MM.1S (cell line): ENCODE data around the gene CPS1.

Experiments used
- DNase-seq: peaks from one replicate; pipeline ENCODE4 v3.0.0-alpha.2; 2015
- H2AFZ ChIP-seq: fragments of 300-600 bp; sonication (generic); 2 replicates; pipeline ENCODE4 v1.6.0; 2016; ENCODE audit warnings: antibody characterized with exemption, low read length
- H3F3A ChIP-seq: fragments of 300-600 bp; sonication (generic); 2 replicates; pipeline ENCODE4 v1.6.1; 2016; ENCODE audit warnings: mild to moderate bottlenecking, antibody characterized with exemption, low read length, moderate library complexity, mixed read lengths; ENCODE audit not compliant: insufficient read depth
- H3K27ac ChIP-seq: fragments of 300-600 bp; sonication (generic); 2 replicates; pipeline ENCODE4 v1.5.1; 2016; ENCODE audit warnings: mild to moderate bottlenecking, low read length
- H3K27me3 ChIP-seq: fragments of 300-600 bp; sonication (generic); replicated peaks from 2 replicates; pipeline ENCODE4 v1.6.0; 2016; ENCODE audit warnings: low read length; ENCODE audit not compliant: insufficient read depth
- H3K36me3 ChIP-seq: fragments of 300-600 bp; sonication (generic); replicated peaks from 2 replicates; pipeline ENCODE4 v1.6.1; 2016; ENCODE audit warnings: mild to moderate bottlenecking, low read length, mixed read lengths; ENCODE audit not compliant: insufficient read depth
- H3K4me1 ChIP-seq: fragments of 300-600 bp; sonication (generic); 2 replicates; pipeline ENCODE4 v1.6.1; 2016; ENCODE audit warnings: low read length, mixed read lengths
- H3K4me2 ChIP-seq: fragments of 300-600 bp; sonication (generic); 2 replicates; pipeline ENCODE4 v1.6.0; 2016; ENCODE audit warnings: low read depth, low read length
- H3K4me3 ChIP-seq: fragments of 300-600 bp; sonication (generic); 2 replicates; pipeline ENCODE4 v1.5.1; 2016; ENCODE audit warnings: low read length, mixed read lengths
- H3K79me2 ChIP-seq: fragments of 300-600 bp; sonication (generic); 2 replicates; pipeline ENCODE4 v1.6.1; 2016; ENCODE audit warnings: mixed run types, low read length, mixed read lengths
- H3K9ac ChIP-seq: fragments of 300-600 bp; sonication (generic); 2 replicates; pipeline ENCODE4 v1.6.1; 2016; ENCODE audit warnings: low read length, mixed read lengths
- H3K9me2 ChIP-seq: fragments of 300-600 bp; sonication (generic); replicated peaks from 2 replicates; pipeline ENCODE4 v1.6.1; 2016; ENCODE audit warnings: mild to moderate bottlenecking, low read length, mixed read lengths; ENCODE audit not compliant: insufficient read depth
- H3K9me3 ChIP-seq: fragments of 300-600 bp; sonication (generic); replicated peaks from 2 replicates; pipeline ENCODE4 v1.6.1; 2016; ENCODE audit warnings: mild to moderate bottlenecking, low read length, mixed read lengths; ENCODE audit not compliant: insufficient read depth
- H4K20me1 ChIP-seq: fragments of 300-600 bp; sonication (generic); 2 replicates; pipeline ENCODE4 v1.6.1; 2016; ENCODE audit warnings: mild to moderate bottlenecking, low read length, moderate library complexity, mixed read lengths; ENCODE audit not compliant: insufficient read depth
- CTCF ChIP-seq: fragments of 300-600 bp; sonication (generic); IDR thresholded peaks from 2 replicates; pipeline ENCODE4 v1.5.1; 2016; ENCODE audit warnings: antibody characterized with exemption, low read length, mixed read lengths
- EZH2 ChIP-seq: fragments of 300-600 bp; sonication (generic); optimal IDR thresholded peaks from 2 replicates; pipeline ENCODE3; 2017; ENCODE audit warnings: low read depth, mild to moderate bottlenecking, antibody characterized with exemption, low read length, mixed read lengths
- EZH2phosphoT487 ChIP-seq: fragments of 300-600 bp; sonication (generic); IDR thresholded peaks from 2 replicates; pipeline ENCODE4 v1.6.1; 2018; ENCODE audit warnings: antibody characterized with exemption, low read length

The CPS1 gene

GRCh38 chr2:210591663-210592062, 35.3 kb downstream of the CPS1 start:
- H3K27me3 ChIP-seq, result no peaks in the 10 kb centered on the region
- H3K9ac ChIP-seq, result no peak overlapping the region
- no peak overlapping the region for H2AFZ ChIP-seq
- H3K4me2 ChIP-seq, result no peak overlapping the region
- no peaks in the 10 kb centered on the region for H3K36me3 ChIP-seq
- H3K9me2 ChIP-seq, result no peaks in the 10 kb centered on the region
- no peak overlapping the region for H3K27ac ChIP-seq
- H3K9me3 ChIP-seq, result no peaks in the 10 kb centered on the region
- TF ChIP-seq CTCF (no peak), EZH2 (no peak), EZH2phosphoT487 (no peak)
- no peak overlapping the region for H3K4me3 ChIP-seq
- no peak for DNase-seq
- H3F3A ChIP-seq, result no peaks in the 10 kb centered on the region
- no peaks in the 10 kb centered on the region for H3K4me1 ChIP-seq
- H3K79me2 ChIP-seq, result no peaks in the 10 kb centered on the region
- no peaks in the 10 kb centered on the region for H4K20me1 ChIP-seq

- Histone ChIP-seq H3K9ac (no peak overlapping the region), H3K79me2 (no peaks in the 10 kb centered on the region), H3K27ac (no peak overlapping the region), H3K36me3 (no peaks in the 10 kb centered on the region), H3K9me3 (no peaks in the 10 kb centered on the region), H3F3A (no peaks in the 10 kb centered on the region), H4K20me1 (no peaks in the 10 kb centered on the region), H3K9me2 (no peaks in the 10 kb centered on the region), H3K4me2 (no peak overlapping the region), H2AFZ (no peak overlapping the region), H3K27me3 (no peaks in the 10 kb centered on the region), H3K4me1 (no peaks in the 10 kb centered on the region), H3K4me3 (no peak overlapping the region)
- DNase-seq, result no peak
- no peak for TF ChIP-seq CTCF
- TF ChIP-seq EZH2, result no peak
- no peak for TF ChIP-seq EZH2phosphoT487
Observed at GRCh38 chr2:210592726-210593125, 36.3 kb downstream of the CPS1 start.

GRCh38 chr2:210593166-210593565, 36.8 kb downstream of the CPS1 start:
- no peaks in the 10 kb centered on the region for H3K9me3 ChIP-seq
- H2AFZ ChIP-seq, result no peak overlapping the region
- H3K79me2 ChIP-seq, result no peaks in the 10 kb centered on the region
- H3K4me2 ChIP-seq, result no peak overlapping the region
- H3F3A ChIP-seq, result no peaks in the 10 kb centered on the region
- no peaks in the 10 kb centered on the region for H3K27me3 ChIP-seq
- H3K4me1 ChIP-seq, result no peaks in the 10 kb centered on the region
- H3K27ac ChIP-seq, result no peak overlapping the region
- H3K4me3 ChIP-seq, result no peak overlapping the region
- no peaks in the 10 kb centered on the region for H4K20me1 ChIP-seq
- no peak for DNase-seq
- H3K9me2 ChIP-seq, result no peaks in the 10 kb centered on the region
- no peak overlapping the region for H3K9ac ChIP-seq
- no peaks in the 10 kb centered on the region for H3K36me3 ChIP-seq
- TF ChIP-seq EZH2phosphoT487 (no peak), CTCF (no peak), EZH2 (no peak)
